Measurements from ENCODE around the gene FOXO3.
A peak's percentile ranks its signal among the peaks of the same experiment; 100 is the strongest.

The FOXO3 gene

DNA sequence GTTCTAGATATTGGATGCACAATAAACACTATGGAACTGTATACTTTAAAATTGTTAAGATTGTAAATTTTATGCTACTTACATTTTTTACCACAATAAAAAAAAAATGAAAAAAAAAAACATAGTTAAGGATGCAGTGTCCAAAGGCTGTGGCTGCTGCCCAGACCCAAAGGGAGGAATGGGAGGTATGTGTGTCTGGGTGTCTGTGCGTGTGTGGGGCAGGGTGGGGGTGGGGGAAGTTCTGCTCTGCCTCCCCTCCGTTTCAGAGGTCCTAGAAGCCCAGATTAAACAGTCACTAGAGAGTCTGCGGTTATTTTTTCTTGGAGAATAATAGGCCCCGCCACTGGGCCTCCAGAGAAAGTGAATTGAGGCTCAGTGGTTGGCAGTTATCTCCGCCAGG, 151.1 kb downstream of the FOXO3 start:
- no peak for TF ChIP-seq POLR2A (IDR thresholded peaks at IDR 0.05; ENCODE audit: extremely low read depth, insufficient read length)
- TF ChIP-seq, protein P1, sequence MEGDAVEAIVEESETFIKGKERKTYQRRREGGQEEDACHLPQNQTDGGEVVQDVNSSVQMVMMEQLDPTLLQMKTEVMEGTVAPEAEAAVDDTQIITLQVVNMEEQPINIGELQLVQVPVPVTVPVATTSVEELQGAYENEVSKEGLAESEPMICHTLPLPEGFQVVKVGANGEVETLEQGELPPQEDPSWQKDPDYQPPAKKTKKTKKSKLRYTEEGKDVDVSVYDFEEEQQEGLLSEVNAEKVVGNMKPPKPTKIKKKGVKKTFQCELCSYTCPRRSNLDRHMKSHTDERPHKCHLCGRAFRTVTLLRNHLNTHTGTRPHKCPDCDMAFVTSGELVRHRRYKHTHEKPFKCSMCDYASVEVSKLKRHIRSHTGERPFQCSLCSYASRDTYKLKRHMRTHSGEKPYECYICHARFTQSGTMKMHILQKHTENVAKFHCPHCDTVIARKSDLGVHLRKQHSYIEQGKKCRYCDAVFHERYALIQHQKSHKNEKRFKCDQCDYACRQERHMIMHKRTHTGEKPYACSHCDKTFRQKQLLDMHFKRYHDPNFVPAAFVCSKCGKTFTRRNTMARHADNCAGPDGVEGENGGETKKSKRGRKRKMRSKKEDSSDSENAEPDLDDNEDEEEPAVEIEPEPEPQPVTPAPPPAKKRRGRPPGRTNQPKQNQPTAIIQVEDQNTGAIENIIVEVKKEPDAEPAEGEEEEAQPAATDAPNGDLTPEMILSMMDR (IDR thresholded peaks at IDR 0.05; ENCODE audit: low read depth, low read length): no peak
- TF ChIP-seq, protein P2, sequence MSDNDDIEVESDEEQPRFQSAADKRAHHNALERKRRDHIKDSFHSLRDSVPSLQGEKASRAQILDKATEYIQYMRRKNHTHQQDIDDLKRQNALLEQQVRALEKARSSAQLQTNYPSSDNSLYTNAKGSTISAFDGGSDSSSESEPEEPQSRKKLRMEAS (IDR thresholded peaks at IDR 0.05; ENCODE audit: low read depth, low read length): no peak
- TF ChIP-seq MYC (IDR thresholded peaks at IDR 0.05; ENCODE audit: low read depth, low read length): no peak
- H3K4me3 ChIP-seq (ENCODE audit: low read depth, low read length): no peak overlapping the region
- no peak for DNase-seq (ENCODE audit: low read depth)

DNA sequence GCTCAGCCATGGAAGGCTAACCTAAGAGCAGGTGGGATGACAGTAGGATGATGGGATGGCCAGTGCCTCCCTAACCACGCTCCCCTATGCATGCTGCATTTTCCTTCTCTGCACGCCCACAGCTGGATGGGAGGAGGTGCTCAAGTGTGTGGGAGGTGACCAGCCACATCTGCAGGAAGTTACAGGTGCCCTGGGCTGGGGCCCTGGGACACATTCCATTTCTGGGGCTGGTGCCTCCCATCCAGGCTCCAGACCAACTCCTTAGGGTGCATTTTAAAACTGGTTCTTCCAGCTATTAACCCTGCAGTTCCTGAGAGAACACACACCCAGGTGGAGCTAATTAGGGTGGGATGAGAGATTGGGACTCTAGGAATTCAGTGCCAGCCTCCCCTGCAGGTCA, 152.2 kb downstream of the FOXO3 start:
- H3K4me3 ChIP-seq (ENCODE audit: low read depth, low read length): no peak overlapping the region
- DNase-seq (ENCODE audit: low read depth): peak; percentile 58
- no peak for TF ChIP-seq MYC (IDR thresholded peaks at IDR 0.05; ENCODE audit: low read depth, low read length)

DNA sequence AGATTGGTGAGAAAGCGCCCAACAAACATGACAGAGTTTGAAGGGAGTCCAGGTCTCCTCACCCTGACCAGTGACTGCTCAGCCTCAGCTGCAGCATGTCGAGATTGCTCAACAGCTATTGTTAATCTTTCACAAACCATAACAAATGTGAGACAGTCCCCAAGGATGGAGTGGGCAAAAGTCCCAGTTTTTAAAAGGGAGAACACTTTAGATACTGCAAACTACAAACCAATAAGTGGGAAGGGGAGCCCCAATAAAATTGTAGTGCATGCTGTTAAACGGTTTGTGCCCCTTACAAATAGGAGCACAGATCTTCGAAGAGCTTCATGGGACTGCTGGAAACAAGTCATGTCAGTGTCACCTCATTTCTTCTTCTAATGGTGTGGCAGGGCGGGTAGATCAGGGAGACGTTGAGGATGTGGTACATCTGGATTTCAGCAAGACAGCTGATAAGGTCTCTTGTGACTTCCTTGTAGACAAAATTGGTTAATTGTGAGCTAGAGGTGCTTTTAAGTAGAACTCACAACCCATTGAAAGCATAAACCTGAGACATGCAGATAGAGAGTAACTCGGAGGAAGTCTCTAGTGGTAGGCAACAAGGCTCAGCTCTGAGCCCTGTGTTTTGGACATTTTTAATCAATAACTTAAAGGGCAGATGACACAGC, 153.5 kb downstream of the FOXO3 start:
- peak; percentile 88 for DNase-seq (ENCODE audit: low read depth)

DNA sequence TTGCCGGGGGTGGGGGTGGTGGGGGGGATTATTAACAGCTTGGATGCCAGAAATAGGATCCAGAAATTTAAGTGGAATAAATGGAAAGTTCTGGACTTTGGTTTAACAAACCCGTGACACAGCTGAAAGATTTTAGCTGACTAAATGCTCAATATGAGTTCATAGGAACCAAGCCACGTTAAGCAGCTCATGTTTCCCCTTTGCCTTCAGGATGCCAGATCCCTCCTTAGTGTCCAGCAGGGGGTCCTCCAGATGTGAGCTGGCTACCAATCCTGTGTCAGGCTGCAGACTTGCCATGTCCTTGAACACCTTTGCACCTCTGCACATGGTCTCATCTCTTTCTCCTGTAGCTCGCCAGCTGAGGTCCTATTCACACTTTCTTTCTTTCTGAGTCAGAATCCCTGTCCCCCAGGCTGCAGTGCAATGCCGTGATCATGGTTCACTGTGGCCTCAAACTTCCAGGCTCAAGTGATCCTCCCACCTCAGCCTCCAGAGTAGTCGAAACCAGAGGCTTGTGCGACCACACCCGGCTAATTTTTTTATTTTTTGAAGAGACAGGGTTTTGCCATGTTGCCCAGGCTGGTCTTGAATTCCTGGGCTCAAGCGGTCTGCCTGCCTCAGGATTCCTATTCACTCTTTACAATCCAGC, 154.2 kb downstream of the FOXO3 start:
- TF ChIP-seq, protein P2 (IDR thresholded peaks at IDR 0.05; ENCODE audit: low read depth, low read length): no peak
- TF ChIP-seq MYC (IDR thresholded peaks at IDR 0.05; ENCODE audit: low read depth, low read length) (no peak), POLR2A (IDR thresholded peaks at IDR 0.05; ENCODE audit: extremely low read depth, insufficient read length) (no peak)
- TF ChIP-seq, protein P1 (IDR thresholded peaks at IDR 0.05; ENCODE audit: low read depth, low read length): peak; percentile 5
- DNase-seq (ENCODE audit: low read depth): peak; percentile 55
- H3K4me3 ChIP-seq (ENCODE audit: low read depth, low read length): peak overlapping the region; percentile 38

More for the DNA sequence above, 153.5 kb downstream of the FOXO3 start:
- peak overlapping the region; percentile 38 for H3K4me3 ChIP-seq (ENCODE audit: low read depth, low read length)
- 0 out of 2 replicates have a peak, but pooled peaks have one; percentile 29 for TF ChIP-seq MYC (IDR thresholded peaks at IDR 0.05; ENCODE audit: low read depth, low read length)
- TF ChIP-seq, protein P2 (IDR thresholded peaks at IDR 0.05; ENCODE audit: low read depth, low read length): no peak; the same call in none of the 2 replicates

DNA sequence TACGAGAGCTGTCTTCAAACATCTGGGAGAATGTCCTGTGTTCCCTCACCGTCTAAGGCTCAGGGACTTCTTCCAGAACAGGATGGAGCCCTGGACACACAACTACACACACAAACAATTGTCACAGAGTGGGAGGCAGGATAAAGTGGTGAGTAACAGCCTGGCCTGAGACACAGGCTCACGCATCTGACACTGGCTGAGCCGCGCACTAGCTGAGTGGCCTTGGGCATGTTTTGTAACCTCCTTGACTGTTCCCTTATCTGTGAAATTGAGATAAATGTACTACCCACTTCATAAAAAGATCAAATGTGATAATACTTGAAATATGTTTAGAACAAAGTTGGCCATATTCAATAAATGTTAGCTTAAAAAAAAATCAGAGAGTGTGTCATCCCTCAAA, 155.1 kb downstream of the FOXO3 start:
- no peak for TF ChIP-seq POLR2A (IDR thresholded peaks at IDR 0.05; ENCODE audit: extremely low read depth, insufficient read length)
- TF ChIP-seq MYC (IDR thresholded peaks at IDR 0.05; ENCODE audit: low read depth, low read length): no peak
- TF ChIP-seq, protein P2 (IDR thresholded peaks at IDR 0.05; ENCODE audit: low read depth, low read length): no peak
- TF ChIP-seq, protein P1 (IDR thresholded peaks at IDR 0.05; ENCODE audit: low read depth, low read length): no peak
- H3K4me3 ChIP-seq (ENCODE audit: low read depth, low read length): no peak overlapping the region
- peak; percentile 41 for DNase-seq (ENCODE audit: low read depth)

DNA sequence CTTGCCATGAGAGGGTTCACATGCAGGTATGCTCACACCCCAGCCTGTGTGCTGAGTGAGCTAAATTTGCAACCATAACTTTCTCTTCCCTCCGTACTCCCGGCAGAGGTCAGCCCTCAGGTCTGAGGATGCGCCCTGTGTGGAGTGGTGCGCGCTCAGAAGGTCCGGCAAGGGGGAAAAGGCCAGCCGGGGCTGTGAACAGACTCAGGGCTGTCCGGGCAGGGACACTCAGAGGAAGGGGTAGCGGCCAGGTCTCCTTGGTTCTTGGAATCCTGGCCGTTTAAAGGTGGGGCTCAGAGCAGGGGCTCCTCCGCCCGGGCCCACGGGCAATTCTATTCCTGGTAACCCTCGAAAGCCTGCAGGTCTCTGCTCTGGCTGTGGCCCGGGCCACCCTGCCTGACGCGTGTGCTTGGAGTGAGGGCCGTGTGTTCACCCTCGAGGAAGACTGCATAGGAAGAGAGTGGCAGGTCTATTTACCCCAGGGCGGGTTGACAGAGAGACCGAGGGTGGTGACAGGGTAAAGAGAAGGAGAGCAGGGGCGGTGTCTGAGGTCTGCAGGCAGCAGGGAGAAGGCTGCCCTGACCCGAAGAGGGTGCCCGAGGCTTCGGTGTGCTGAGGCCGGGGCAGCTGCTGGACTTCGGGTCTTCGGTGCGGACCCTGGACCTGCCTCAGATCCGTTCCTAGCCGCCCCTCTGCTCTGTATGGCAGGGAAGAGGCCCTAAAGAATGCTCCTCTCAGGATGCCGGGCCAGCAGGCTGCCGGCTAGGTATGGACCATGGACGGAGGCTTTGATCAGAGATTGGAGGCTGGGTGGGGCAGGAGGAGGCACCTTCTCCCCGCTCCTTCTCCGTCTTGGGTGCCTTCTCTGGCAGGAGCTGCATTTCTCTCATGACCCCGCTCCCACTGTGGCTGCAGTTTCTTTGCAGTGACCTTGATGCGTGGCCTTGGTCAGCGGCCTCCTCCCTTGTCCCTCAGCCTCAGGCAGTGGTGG, 156.4 kb downstream of the FOXO3 start:
- no peak overlapping the region for H3K4me3 ChIP-seq (ENCODE audit: low read depth, low read length)
- TF ChIP-seq POLR2A (IDR thresholded peaks at IDR 0.05; ENCODE audit: extremely low read depth, insufficient read length) (no peak), MYC (IDR thresholded peaks at IDR 0.05; ENCODE audit: low read depth, low read length) (no peak)
- TF ChIP-seq, protein P1 (IDR thresholded peaks at IDR 0.05; ENCODE audit: low read depth, low read length): no peak
- TF ChIP-seq, protein P2 (IDR thresholded peaks at IDR 0.05; ENCODE audit: low read depth, low read length): no peak
- no peak for DNase-seq (ENCODE audit: low read depth)

Measured in NB4 (cell line).